Spleen (tissue), 11 donors: ENCODE measurements around the gene MGAT5. TPM values are rescaled to one million over a fixed set of nuclear protein-coding genes. Genes with fewer than 3 reads are reported as not detected.

Source experiments
- DNase-seq: peaks from one replicate; pipeline ENCODE4 v3.0.0-alpha.2; 2020
- H3K27ac ChIP-seq, 8 donors: fragments of 200-600 bp; sonication (generic) in 7 of 8; 1 replicate in 4 of 8; 2 replicates in 4 of 8; pipeline versions ENCODE4 v1.5.0 to v1.8.0; 2016 to 2021; ENCODE audit warnings: inconsistent platforms in 4 of 8, mild to moderate bottlenecking in 4 of 8, moderate library complexity in 1 of 8
- H3K27me3 ChIP-seq, 7 donors: fragments of 200-600 bp; sonication (generic) in 6 of 7; replicated peaks in 1 of 7; 1 replicate in 4 of 7; 2 replicates in 3 of 7; pipeline versions ENCODE4 v1.5.0 to v1.8.0; 2016 to 2021; ENCODE audit warnings: inconsistent platforms in 3 of 7, mild to moderate bottlenecking in 1 of 7
- H3K36me3 ChIP-seq, 6 donors: fragments of 200-600 bp; sonication (generic) in 5 of 6; 1 replicate in 4 of 6; 2 replicates in 2 of 6; pipeline versions ENCODE4 v1.5.0 to v1.8.0; 2016 to 2021; ENCODE audit warnings: inconsistent platforms in 2 of 6
- H3K4me1 ChIP-seq, 6 donors: fragments of 200-600 bp; sonication (generic) in 5 of 6; 1 replicate in 3 of 6; 2 replicates in 3 of 6; pipeline versions ENCODE4 v1.5.0 to v1.8.0; 2016 to 2021; ENCODE audit warnings: inconsistent platforms in 3 of 6
- H3K4me3 ChIP-seq, 8 donors: fragments of 200-600 bp; sonication (generic) in 7 of 8; 1 replicate in 4 of 8; 2 replicates in 4 of 8; pipeline versions ENCODE4 v1.5.0 to v1.8.0; 2016 to 2021; ENCODE audit warnings: inconsistent platforms in 4 of 8, mild to moderate bottlenecking in 4 of 8, moderate library complexity in 2 of 8
- H3K9me3 ChIP-seq, 8 donors: fragments of 200-600 bp; sonication (generic) in 7 of 8; 1 replicate in 4 of 8; 2 replicates in 4 of 8; pipeline versions ENCODE4 v1.5.0 to v1.8.0; 2016 to 2021; ENCODE audit warnings: inconsistent platforms in 4 of 8
- POLR2A ChIP-seq, 3 donors: fragments of 450-650 bp; IDR thresholded peaks; one replicate each; pipeline ENCODE4 v1.5.1; 2017; ENCODE audit warnings: antibody characterized with exemption in 3 of 3, mild to moderate bottlenecking in 1 of 3
- POLR2AphosphoS5 ChIP-seq, 3 donors: sonication (generic); formaldehyde crosslinking; IDR thresholded peaks; one replicate each; pipeline ENCODE4 v1.5.1; 2017; ENCODE audit warnings: antibody characterized with exemption in 3 of 3
- WGBS, 5 donors: extraction: QIAGEN DNeasy Blood & Tissue Kit in 3 of 5; methylation state at CpG; one replicate each; pipeline versions ENCODE4 v1.1.5 to v1.1.7; 2013 to 2018; 5-methylcytosine and 5-hydroxymethylcytosine counted together
- intact Hi-C: fragments of 100-400 bp; cut with DNase I; formaldehyde crosslinking; loops from one replicate; pipeline ENCODE4 v1.15.0; 2023; ENCODE audit warnings: low total_unique reads
- polyA plus RNA-seq, 3 donors: library from polyadenylated mRNA; stranded (reverse); fragments of 200-250 nt; gene quantifications; one replicate each; pipeline ENCODE4 v1.2.1, GENCODE V29; 2013
- total RNA-seq, 7 donors: library from RNA; depleted of rRNA in 3 of 7; stranded (reverse); fragments of >200 nt in 3 of 7; fragmentation: NEBNext Ultra II Directional in 4 of 7; extraction: Animal tissue kit (Norgen Biotek cat#: 25700) in 4 of 7; gene quantifications; one replicate each; pipeline versions ENCODE4 v1.1.0 to v1.2.1, GENCODE V29; 2016 to 2021
- TF ChIP-seq, protein P1 (sequence below), 11 experiments: fragments of 200-600 bp in 7 of 11; fragments of 450-650 bp in 4 of 11; sonication (generic) in 4 of 11; IDR thresholded peaks in 8 of 11; conservative IDR thresholded peaks in 3 of 11; 1 replicate in 7 of 11; 2 replicates in 4 of 11; pipeline versions ENCODE4 v1.4.0 to v1.8.0; 2016 to 2021; ENCODE audit warnings: antibody characterized with exemption in 11 of 11, inconsistent platforms in 4 of 11, mild to moderate bottlenecking in 1 of 11
- donor health status: healthy with polysubstance abuse.
- donor health status: DM: no; HTN: no; CAD: no; lungs with moderate emphysema.
- donor health status: DM: no; HTN: no; CAD: no.
- donor health status: Bipolar disorder and iron deficiency.
- donor health status: healthy.
- donor health status: DM: no; HTN: no; CAD: no.
- donor health status: DM: yes; HTN: yes; CAD: no.

Gene MGAT5
- total and polyA plus RNA-seq, 10 donors = 11.2 to 110 (median 91.9) TPM

DNA sequence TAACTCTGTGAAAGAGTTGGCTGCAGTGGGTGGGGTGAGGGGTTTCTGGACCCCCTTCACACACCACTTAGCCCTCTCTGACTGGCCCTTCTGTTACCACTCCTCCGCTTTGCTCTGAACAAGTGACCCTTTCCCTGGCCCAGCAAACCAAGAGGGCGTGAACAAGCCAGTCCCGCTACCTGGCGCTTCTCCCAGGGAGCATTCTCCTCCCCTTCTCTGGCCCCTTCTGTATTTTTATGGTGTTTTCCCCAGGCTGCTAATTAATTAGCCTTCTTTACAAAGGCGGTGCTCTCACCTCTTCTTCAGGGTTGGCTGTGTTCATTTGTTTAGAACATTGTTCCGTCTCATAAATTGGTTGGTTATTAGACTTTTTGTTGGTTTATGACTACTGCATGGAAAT lies 180.1 kb downstream of the MGAT5 start:
- DNase-seq = no peak
- Histone ChIP-seq H3K36me3 (peaks cover 0 to 100% (median 41%) of the 10 kb centered on the region in 6 donors), H3K4me3 (no peak overlapping the region), H3K27me3 (no peaks in the 10 kb centered on the region), H3K27ac (no peak overlapping the region), H3K4me1 (peaks cover 0 to 6% (median 0%) of the 10 kb centered on the region in 6 donors), H3K9me3 (no peaks in the 10 kb centered on the region)
- TF ChIP-seq POLR2AphosphoS5 (IDR thresholded peaks at IDR 0.05) (no peak), POLR2A (IDR thresholded peaks at IDR 0.05) (no peak)
- TF ChIP-seq, protein P1, sequence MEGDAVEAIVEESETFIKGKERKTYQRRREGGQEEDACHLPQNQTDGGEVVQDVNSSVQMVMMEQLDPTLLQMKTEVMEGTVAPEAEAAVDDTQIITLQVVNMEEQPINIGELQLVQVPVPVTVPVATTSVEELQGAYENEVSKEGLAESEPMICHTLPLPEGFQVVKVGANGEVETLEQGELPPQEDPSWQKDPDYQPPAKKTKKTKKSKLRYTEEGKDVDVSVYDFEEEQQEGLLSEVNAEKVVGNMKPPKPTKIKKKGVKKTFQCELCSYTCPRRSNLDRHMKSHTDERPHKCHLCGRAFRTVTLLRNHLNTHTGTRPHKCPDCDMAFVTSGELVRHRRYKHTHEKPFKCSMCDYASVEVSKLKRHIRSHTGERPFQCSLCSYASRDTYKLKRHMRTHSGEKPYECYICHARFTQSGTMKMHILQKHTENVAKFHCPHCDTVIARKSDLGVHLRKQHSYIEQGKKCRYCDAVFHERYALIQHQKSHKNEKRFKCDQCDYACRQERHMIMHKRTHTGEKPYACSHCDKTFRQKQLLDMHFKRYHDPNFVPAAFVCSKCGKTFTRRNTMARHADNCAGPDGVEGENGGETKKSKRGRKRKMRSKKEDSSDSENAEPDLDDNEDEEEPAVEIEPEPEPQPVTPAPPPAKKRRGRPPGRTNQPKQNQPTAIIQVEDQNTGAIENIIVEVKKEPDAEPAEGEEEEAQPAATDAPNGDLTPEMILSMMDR (IDR thresholded peaks at IDR 0.05 in 8 of 11, conservative IDR thresholded peaks at IDR 0.05 in 3 of 11) = no peak
- WGBS, 5 donors = 94 to 98% (median 97%) methylated on average over 6 of the region's 6 CpGs
- intact Hi-C loops = no loop called here

DNA sequence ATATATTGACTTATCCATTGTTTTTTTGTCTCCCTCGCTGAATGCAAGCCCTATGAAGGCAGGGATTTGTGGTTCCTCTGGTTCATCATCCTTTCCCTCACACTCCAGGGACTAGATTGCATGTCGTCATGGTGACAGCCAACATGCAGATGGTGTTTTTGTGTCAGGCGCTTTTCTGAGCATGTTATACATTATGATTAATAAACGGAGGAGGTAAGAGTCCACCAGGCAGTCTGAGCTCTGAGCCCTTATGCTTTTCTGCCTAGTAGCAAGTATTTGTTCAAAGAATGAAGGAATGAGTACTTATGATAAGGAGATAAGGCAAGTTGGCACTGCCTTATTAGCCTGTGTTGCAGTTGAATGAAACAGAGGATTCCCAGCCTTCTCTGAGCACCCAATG lies 181.6 kb downstream of the MGAT5 start:
- no peaks in the 10 kb centered on the region for H3K27me3 ChIP-seq
- H3K36me3 ChIP-seq = peaks cover 0 to 100% (median 41%) of the 10 kb centered on the region in 6 donors
- intact Hi-C loops = no loop called here
- H3K4me1 ChIP-seq = peaks cover 0 to 4% (median 0%) of the 10 kb centered on the region in 6 donors
- H3K9me3 ChIP-seq = no peaks in the 10 kb centered on the region
- DNase-seq = no peak
- H3K27ac ChIP-seq = no peak overlapping the region
- 94 to 96% (median 95%) methylated on average over 4 of the region's 4 CpGs for WGBS, 5 donors
- TF ChIP-seq POLR2AphosphoS5 (IDR thresholded peaks at IDR 0.05) (no peak), POLR2A (IDR thresholded peaks at IDR 0.05) (no peak)
- TF ChIP-seq, protein P1 (IDR thresholded peaks at IDR 0.05 in 8 of 11, conservative IDR thresholded peaks at IDR 0.05 in 3 of 11) = no peak
- no peak overlapping the region for H3K4me3 ChIP-seq

DNA sequence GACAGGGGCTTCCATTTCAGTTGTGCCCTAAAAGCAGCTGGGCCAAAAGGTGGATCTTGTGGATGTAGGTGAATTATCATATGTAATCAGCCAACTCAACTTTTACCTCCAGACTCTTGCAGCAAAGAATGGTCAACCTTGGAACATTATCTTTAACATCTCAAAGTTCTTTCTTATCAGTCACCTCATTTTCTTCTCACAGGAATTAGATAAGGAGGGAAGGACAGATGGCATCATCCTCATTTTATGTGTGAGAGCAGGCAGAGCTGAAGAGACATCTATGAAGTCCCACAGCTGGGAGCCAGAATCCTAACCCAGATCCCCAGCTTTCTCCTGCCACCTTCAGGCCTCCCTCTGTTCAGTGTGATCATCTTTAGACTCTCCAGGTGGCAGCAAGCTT lies 182.1 kb downstream of the MGAT5 start:
- H3K36me3 ChIP-seq = peaks cover 0 to 100% (median 41%) of the 10 kb centered on the region in 6 donors
- DNase-seq = no peak

DNA sequence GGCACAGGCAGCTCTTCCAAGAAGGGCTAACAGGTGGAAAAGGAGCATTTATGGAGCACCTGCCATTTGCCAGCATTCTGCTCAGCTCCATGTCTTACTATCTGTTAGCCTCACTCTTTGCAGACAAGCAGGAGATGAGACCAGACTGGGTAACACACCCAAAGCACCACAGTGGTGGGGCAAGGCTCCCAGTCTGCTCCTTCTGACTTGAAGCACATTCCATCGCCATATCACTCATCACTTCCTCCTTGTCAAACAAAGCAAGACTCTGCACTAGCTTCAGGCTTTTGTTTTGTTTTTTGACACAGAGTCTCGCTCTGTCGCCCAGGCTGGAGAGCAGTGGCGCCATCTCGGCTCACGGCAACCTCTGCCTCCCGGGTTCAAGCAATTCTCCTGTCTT lies 182.8 kb downstream of the MGAT5 start:
- H3K4me1 ChIP-seq = no peaks in the 10 kb centered on the region
- no peak overlapping the region for H3K4me3 ChIP-seq
- no peaks in the 10 kb centered on the region for H3K9me3 ChIP-seq
- 95 to 96% (median 95%) methylated on average over 7 of the region's 7 CpGs for WGBS, 5 donors
- no peaks in the 10 kb centered on the region for H3K27me3 ChIP-seq
- no peak for TF ChIP-seq POLR2AphosphoS5 (IDR thresholded peaks at IDR 0.05)
- no peak for TF ChIP-seq POLR2A (IDR thresholded peaks at IDR 0.05)
- no peak for DNase-seq
- H3K27ac ChIP-seq = no peak overlapping the region
- intact Hi-C loops = no loop called here
- H3K36me3 ChIP-seq = peaks cover 0 to 100% (median 42%) of the 10 kb centered on the region in 6 donors

More for the DNA sequence above, 182.1 kb downstream of the MGAT5 start:
- Histone ChIP-seq H3K9me3 (no peaks in the 10 kb centered on the region), H3K4me1 (no peaks in the 10 kb centered on the region), H3K4me3 (no peak overlapping the region), H3K27me3 (no peaks in the 10 kb centered on the region), H3K27ac (no peak overlapping the region)
- intact Hi-C loops = no loop called here
- TF ChIP-seq POLR2AphosphoS5 (IDR thresholded peaks at IDR 0.05) = no peak
- no peak for TF ChIP-seq POLR2A (IDR thresholded peaks at IDR 0.05)
- TF ChIP-seq, protein P1 (IDR thresholded peaks at IDR 0.05 in 8 of 11, conservative IDR thresholded peaks at IDR 0.05 in 3 of 11) = no peak

DNA sequence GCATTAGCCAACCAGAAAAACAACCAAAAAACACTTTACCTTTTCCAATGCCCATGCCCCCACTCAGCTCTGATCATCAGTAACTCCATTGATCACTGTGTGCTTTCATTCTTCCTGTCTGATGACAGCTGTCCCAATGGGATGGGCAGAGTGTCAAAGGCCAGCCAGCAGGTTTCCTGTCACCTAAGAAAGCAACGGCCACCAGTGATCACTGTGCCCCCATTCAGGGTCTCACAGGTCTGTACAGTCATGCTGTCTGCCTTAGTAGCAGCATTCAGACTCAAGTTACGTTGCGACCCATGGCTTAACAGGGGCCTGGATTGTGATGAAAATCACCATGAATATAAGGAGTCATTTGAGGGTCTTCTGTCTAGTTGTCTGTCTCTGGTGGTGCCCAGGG lies 184.5 kb downstream of the MGAT5 start:
- no peaks in the 10 kb centered on the region for H3K4me1 ChIP-seq
- DNase-seq = no peak
- H3K27ac ChIP-seq = no peak overlapping the region
- no peak overlapping the region for H3K4me3 ChIP-seq
- TF ChIP-seq, protein P1 (IDR thresholded peaks at IDR 0.05 in 8 of 11, conservative IDR thresholded peaks at IDR 0.05 in 3 of 11) = no peak
- TF ChIP-seq POLR2A (IDR thresholded peaks at IDR 0.05) (no peak), POLR2AphosphoS5 (IDR thresholded peaks at IDR 0.05) (no peak)
- H3K36me3 ChIP-seq = peaks cover 0 to 100% (median 53%) of the 10 kb centered on the region in 6 donors
- 81 to 91% (median 88%) methylated on average over 3 of the region's 3 CpGs for WGBS, 5 donors
- no peaks in the 10 kb centered on the region for H3K9me3 ChIP-seq
- intact Hi-C loops = no loop called here
- no peaks in the 10 kb centered on the region for H3K27me3 ChIP-seq
